Gastrocnemius medialis (tissue), 4 donors: ENCODE measurements around the gene SCTR.

ENCODE experiments used
- POLR2A ChIP-seq, 2 donors: fragments of 450-650 bp; IDR thresholded peaks; one replicate each; pipeline ENCODE4 v1.6.1; 2017; ENCODE audit warnings: antibody characterized with exemption in 2 of 2, mild to moderate bottlenecking in 2 of 2, moderate library complexity in 2 of 2
- TF ChIP-seq, protein P1 (sequence below), 5 experiments: fragments of 450-650 bp in 3 of 5; fragments of 200-600 bp in 2 of 5; sonication (generic) in 2 of 5; IDR thresholded peaks in 4 of 5; conservative IDR thresholded peaks in 1 of 5; 1 replicate in 4 of 5; 2 replicates in 1 of 5; pipeline ENCODE4 v1.5.1; 2016 to 2019; ENCODE audit warnings: antibody characterized with exemption in 5 of 5, mild to moderate bottlenecking in 3 of 5, moderate library complexity in 3 of 5

DNA sequence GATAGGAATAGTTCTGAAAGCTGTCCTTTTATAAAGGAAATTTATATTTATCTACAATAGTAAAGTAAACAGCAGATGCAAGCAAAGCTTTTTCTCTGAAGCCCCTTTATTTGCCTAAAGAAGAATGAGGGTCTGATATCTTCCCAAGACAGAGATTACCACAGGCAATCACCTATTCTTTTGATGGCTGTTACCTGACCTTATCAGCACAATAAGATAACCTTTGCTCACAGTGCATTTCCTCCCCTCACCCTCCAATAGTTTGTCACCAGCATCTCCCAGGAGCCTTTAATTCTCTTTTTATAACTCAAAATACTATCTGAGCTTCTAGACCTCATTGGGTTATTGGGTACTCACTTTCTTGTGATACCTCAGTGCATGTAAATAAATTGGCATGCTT, 13.5 kb upstream of the SCTR start:
- TF ChIP-seq, protein P1, sequence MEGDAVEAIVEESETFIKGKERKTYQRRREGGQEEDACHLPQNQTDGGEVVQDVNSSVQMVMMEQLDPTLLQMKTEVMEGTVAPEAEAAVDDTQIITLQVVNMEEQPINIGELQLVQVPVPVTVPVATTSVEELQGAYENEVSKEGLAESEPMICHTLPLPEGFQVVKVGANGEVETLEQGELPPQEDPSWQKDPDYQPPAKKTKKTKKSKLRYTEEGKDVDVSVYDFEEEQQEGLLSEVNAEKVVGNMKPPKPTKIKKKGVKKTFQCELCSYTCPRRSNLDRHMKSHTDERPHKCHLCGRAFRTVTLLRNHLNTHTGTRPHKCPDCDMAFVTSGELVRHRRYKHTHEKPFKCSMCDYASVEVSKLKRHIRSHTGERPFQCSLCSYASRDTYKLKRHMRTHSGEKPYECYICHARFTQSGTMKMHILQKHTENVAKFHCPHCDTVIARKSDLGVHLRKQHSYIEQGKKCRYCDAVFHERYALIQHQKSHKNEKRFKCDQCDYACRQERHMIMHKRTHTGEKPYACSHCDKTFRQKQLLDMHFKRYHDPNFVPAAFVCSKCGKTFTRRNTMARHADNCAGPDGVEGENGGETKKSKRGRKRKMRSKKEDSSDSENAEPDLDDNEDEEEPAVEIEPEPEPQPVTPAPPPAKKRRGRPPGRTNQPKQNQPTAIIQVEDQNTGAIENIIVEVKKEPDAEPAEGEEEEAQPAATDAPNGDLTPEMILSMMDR (IDR thresholded peaks at IDR 0.05 in 4 of 5, conservative IDR thresholded peaks at IDR 0.05 in 1 of 5), result no peak
- no peak for TF ChIP-seq POLR2A (IDR thresholded peaks at IDR 0.05)
